ENCODE data around the gene NINJ2.

Gene NINJ2

GRCh38 chr12:530821-531220 is 132.4 kb downstream of the NINJ2 start:
- Histone ChIP-seq H3K9me3 (ENCODE audit: insufficient read depth, low read length, severe bottlenecking) (no peaks in the 10 kb centered on the region), H4K20me1 (ENCODE audit: insufficient read depth, low read length) (no peaks in the 10 kb centered on the region), H3K79me2 (ENCODE audit: insufficient read depth, low read length) (no peaks in the 10 kb centered on the region), H3K4me2 (ENCODE audit: insufficient read depth, low read length) (no peak overlapping the region), H3K27me3 (ENCODE audit: insufficient read depth, low read length, poor library complexity) (no peaks in the 10 kb centered on the region), H3K4me1 (ENCODE audit: insufficient read depth, low read length) (no peaks in the 10 kb centered on the region), H2AFZ (ENCODE audit: low read depth, low read length) (no peak overlapping the region), H3K9ac (ENCODE audit: low read depth, low read length) (no peak overlapping the region), H3K4me3 (ENCODE audit: low read depth in 1 of 2, low read length in 2 of 2) (no peak overlapping the region), H3K27ac (ENCODE audit: low read length) (no peak overlapping the region), H3K36me3 (ENCODE audit: insufficient read depth, low read length) (no peaks in the 10 kb centered on the region)
- ATAC-seq (ENCODE audit: insufficient read depth, low read depth), result no peak
- no peak for DNase-seq
- no peak for TF ChIP-seq CTCF (IDR thresholded peaks at IDR 0.05; ENCODE audit: borderline replicate concordance, extremely low read depth, low read length, poor library complexity, severe bottlenecking)

DNA sequence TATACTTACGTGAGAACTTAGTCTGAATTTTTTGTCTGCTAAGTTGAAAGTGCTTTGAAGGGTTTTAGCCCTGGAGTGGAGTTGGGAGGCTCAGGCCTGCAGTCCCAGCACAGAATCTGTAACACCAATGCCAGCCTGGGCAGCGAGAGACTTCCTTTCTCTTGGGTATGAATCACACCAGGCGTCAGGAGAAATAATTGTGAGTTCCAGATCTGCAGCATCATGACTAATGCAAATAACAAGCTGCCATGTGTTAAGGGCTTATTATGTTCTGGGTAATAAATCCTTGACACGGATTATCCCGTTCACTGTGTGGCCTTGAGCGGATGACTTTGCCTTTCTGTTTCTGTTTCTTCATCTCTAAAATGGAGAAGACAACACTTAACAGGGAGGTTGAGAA is 132.9 kb downstream of the NINJ2 start:
- no peak for DNase-seq
- TF ChIP-seq CTCF (IDR thresholded peaks at IDR 0.05; ENCODE audit: borderline replicate concordance, extremely low read depth, low read length, poor library complexity, severe bottlenecking) (no peak), EZH2 (IDR thresholded peaks at IDR 0.05; ENCODE audit: borderline replicate concordance, low read depth, low read length, severe bottlenecking) (no peak)

GRCh38 chr12:527729-528128 is 135.5 kb downstream of the NINJ2 start:
- no peak for ATAC-seq (ENCODE audit: insufficient read depth, low read depth)
- Histone ChIP-seq H3K4me1 (ENCODE audit: insufficient read depth, low read length) (no peaks in the 10 kb centered on the region), H3K9me3 (ENCODE audit: insufficient read depth, low read length, severe bottlenecking) (no peaks in the 10 kb centered on the region)

More for the DNA sequence above, 132.9 kb downstream of the NINJ2 start:
- no peak for ATAC-seq (ENCODE audit: insufficient read depth, low read depth)
- no peak overlapping the region for H3K4me3 ChIP-seq (ENCODE audit: low read depth in 1 of 2, low read length in 2 of 2)
- H3K36me3 ChIP-seq (ENCODE audit: insufficient read depth, low read length), result no peaks in the 10 kb centered on the region
- H3K9me3 ChIP-seq (ENCODE audit: insufficient read depth, low read length, severe bottlenecking), result no peaks in the 10 kb centered on the region
- no peaks in the 10 kb centered on the region for H3K79me2 ChIP-seq (ENCODE audit: insufficient read depth, low read length)
- no peak overlapping the region for H3K4me2 ChIP-seq (ENCODE audit: insufficient read depth, low read length)
- H3K27ac ChIP-seq (ENCODE audit: low read length), result no peak overlapping the region
- no peak overlapping the region for H3K9ac ChIP-seq (ENCODE audit: low read depth, low read length)
- H2AFZ ChIP-seq (ENCODE audit: low read depth, low read length), result no peak overlapping the region
- H3K4me1 ChIP-seq (ENCODE audit: insufficient read depth, low read length), result no peaks in the 10 kb centered on the region
- no peaks in the 10 kb centered on the region for H3K27me3 ChIP-seq (ENCODE audit: insufficient read depth, low read length, poor library complexity)
- no peaks in the 10 kb centered on the region for H4K20me1 ChIP-seq (ENCODE audit: insufficient read depth, low read length)

More at GRCh38 chr12:527729-528128, 135.5 kb downstream of the NINJ2 start:
- no peaks in the 10 kb centered on the region for H3K79me2 ChIP-seq (ENCODE audit: insufficient read depth, low read length)
- DNase-seq, result no peak
- TF ChIP-seq CTCF (IDR thresholded peaks at IDR 0.05; ENCODE audit: borderline replicate concordance, extremely low read depth, low read length, poor library complexity, severe bottlenecking) (no peak), EZH2 (IDR thresholded peaks at IDR 0.05; ENCODE audit: borderline replicate concordance, low read depth, low read length, severe bottlenecking) (no peak)
- no peak overlapping the region for H3K27ac ChIP-seq (ENCODE audit: low read length)
- H3K9ac ChIP-seq (ENCODE audit: low read depth, low read length), result no peak overlapping the region
- H4K20me1 ChIP-seq (ENCODE audit: insufficient read depth, low read length), result no peaks in the 10 kb centered on the region
- no peak overlapping the region for H3K4me3 ChIP-seq (ENCODE audit: low read depth in 1 of 2, low read length in 2 of 2)
- no peaks in the 10 kb centered on the region for H3K36me3 ChIP-seq (ENCODE audit: insufficient read depth, low read length)
- H3K4me2 ChIP-seq (ENCODE audit: insufficient read depth, low read length), result no peak overlapping the region
- no peaks in the 10 kb centered on the region for H3K27me3 ChIP-seq (ENCODE audit: insufficient read depth, low read length, poor library complexity)
- no peak overlapping the region for H2AFZ ChIP-seq (ENCODE audit: low read depth, low read length)

Measured in DND-41 (cell line).